ENCODE data around the gene DUSP8. TPM values are rescaled to one million over a fixed set of nuclear protein-coding genes. Genes with fewer than 3 reads are reported as not detected.

The DUSP8 gene
- total and polyA plus RNA-seq, 9 of the 15 experiments (the other 6 are each of a cell fraction or from before 2014, with no cell fraction given), result 0.14 to 2.0 (median 0.86) TPM; not detected in 2

GRCh38 chr11:1549338-1550330 lies 22.4 kb downstream of the DUSP8 start:
- no peaks in the 10 kb centered on the region for H3K9me1 ChIP-seq (ENCODE audit: control insufficient read depth, insufficient read depth, low read length)
- peaks cover 0 to 5% of the 10 kb centered on the region in 2 experiments; a peak in 1 of 5 replicates for H3K27me3 ChIP-seq (ENCODE audit: control insufficient read depth in 2 of 2, insufficient read depth in 2 of 2, low read length in 2 of 2)
- DNase-seq (ENCODE audit: extremely low read depth in 1 of 4, low spot score in 3 of 4), result peak; percentile 43 to 59 (median 51)
- no peak overlapping the region for H3K27ac ChIP-seq (ENCODE audit: extremely low read depth, low read depth, low read length)
- H3K4me1 ChIP-seq (replicated peaks in 1 of 2; ENCODE audit: control insufficient read depth in 2 of 2, insufficient read depth in 2 of 2, low read length in 2 of 2), result peaks cover 0 to 42% of the 10 kb centered on the region in 2 experiments; a peak in 3 of 5 replicates
- no TSS peak for BruUV-seq (replicated peaks)
- intact Hi-C loops (cut with micrococcal nuclease), result no loop called here
- ATAC-seq, result peak; percentile 75
- CTCF ChIA-PET (ENCODE audit: low intra/inter-chr PET ratio), result no interaction called here
- in situ Hi-C loops (cut with MboI), result no loop called here
- WGBS (ENCODE audit: insufficient coverage, low coverage, missing lambda C conversion rate), result 4% methylated on average over 8 of the region's 13 CpGs
- H3K9ac ChIP-seq (ENCODE audit: insufficient read depth in 1 of 2, low read depth in 2 of 2, low read length in 2 of 2), result no peak overlapping the region; a peak in 1 of 4 replicates
- no peak for FAIRE-seq
- H4K20me1 ChIP-seq (replicated peaks; ENCODE audit: control insufficient read depth, insufficient read depth, low read length), result peaks cover 3% of the 10 kb centered on the region; the same call in 1 of the 2 replicates
- H3K4me2 ChIP-seq (ENCODE audit: insufficient read depth, low read length), result no peak overlapping the region
- H3K4me3 ChIP-seq, result no peak overlapping the region
- no peaks in the 10 kb centered on the region for H3K9me3 ChIP-seq (replicated peaks; ENCODE audit: control insufficient read depth, insufficient read depth, low read depth, low read length)
- POLR2A ChIA-PET, result interaction anchor here (0.7 to 1.0 kb wide), 2 partner anchors 33 to 345 kb away, joined by 3 to 4 read pairs; no protein-coding TSS in a partner anchor
- no peak overlapping the region for H2AFZ ChIP-seq (ENCODE audit: low read depth, low read length)
- H3K79me2 ChIP-seq (ENCODE audit: control insufficient read depth, insufficient read depth, low read length), result no peaks in the 10 kb centered on the region
- no peaks in the 10 kb centered on the region for H3K36me3 ChIP-seq (ENCODE audit: control insufficient read depth, insufficient read depth, low read length)
- TF ChIP-seq MNT (conservative IDR thresholded peaks at IDR 0.05) (0 out of 4 replicates have a peak, but pooled peaks of 1 of the 2 experiments have one; percentile 21), RUNX1 (IDR thresholded peaks at IDR 0.05; ENCODE audit: low read depth) (no peak), BDP1 (IDR thresholded peaks at IDR 0.05; ENCODE audit: insufficient read depth, insufficient read length) (no peak), ZNF354B (CRISPR knock-in tag; IDR thresholded peaks at IDR 0.05) (no peak), SETDB1 (IDR thresholded peaks at IDR 0.05; ENCODE audit: low read length) (no peak), RAD21 (CRISPR knock-in tag; conservative IDR thresholded peaks at IDR 0.05 in 1 of 2, IDR thresholded peaks at IDR 0.05 in 1 of 2) (peak; percentile 26 to 61), MAFK (IDR thresholded peaks at IDR 0.05; ENCODE audit: low read length) (no peak), GATAD2A (IDR thresholded peaks at IDR 0.05) (no peak), DNMT1 (IDR thresholded peaks at IDR 0.05) (no peak), POLR2AphosphoS5 (IDR thresholded peaks at IDR 0.05; ENCODE audit: control insufficient read depth, insufficient read depth, low read depth, low read length) (no peak), VEZF1 (CRISPR knock-in tag; IDR thresholded peaks at IDR 0.05) (peak; percentile 63), TRIM24 (IDR thresholded peaks at IDR 0.05) (no peak)
- TF ChIP-seq, protein P1, sequence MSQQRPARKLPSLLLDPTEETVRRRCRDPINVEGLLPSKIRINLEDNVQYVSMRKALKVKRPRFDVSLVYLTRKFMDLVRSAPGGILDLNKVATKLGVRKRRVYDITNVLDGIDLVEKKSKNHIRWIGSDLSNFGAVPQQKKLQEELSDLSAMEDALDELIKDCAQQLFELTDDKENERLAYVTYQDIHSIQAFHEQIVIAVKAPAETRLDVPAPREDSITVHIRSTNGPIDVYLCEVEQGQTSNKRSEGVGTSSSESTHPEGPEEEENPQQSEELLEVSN (IDR thresholded peaks at IDR 0.05; ENCODE audit: borderline replicate concordance in 1 of 2, extremely low read depth in 1 of 2, insufficient read depth in 1 of 2, insufficient read length in 1 of 2, low read depth in 1 of 2, low read length in 1 of 2, poor library complexity in 1 of 2, severe bottlenecking in 1 of 2), result peak in 1 of 2 experiments; percentile 17
- TF ChIP-seq, protein P2, sequence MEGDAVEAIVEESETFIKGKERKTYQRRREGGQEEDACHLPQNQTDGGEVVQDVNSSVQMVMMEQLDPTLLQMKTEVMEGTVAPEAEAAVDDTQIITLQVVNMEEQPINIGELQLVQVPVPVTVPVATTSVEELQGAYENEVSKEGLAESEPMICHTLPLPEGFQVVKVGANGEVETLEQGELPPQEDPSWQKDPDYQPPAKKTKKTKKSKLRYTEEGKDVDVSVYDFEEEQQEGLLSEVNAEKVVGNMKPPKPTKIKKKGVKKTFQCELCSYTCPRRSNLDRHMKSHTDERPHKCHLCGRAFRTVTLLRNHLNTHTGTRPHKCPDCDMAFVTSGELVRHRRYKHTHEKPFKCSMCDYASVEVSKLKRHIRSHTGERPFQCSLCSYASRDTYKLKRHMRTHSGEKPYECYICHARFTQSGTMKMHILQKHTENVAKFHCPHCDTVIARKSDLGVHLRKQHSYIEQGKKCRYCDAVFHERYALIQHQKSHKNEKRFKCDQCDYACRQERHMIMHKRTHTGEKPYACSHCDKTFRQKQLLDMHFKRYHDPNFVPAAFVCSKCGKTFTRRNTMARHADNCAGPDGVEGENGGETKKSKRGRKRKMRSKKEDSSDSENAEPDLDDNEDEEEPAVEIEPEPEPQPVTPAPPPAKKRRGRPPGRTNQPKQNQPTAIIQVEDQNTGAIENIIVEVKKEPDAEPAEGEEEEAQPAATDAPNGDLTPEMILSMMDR (IDR thresholded peaks at IDR 0.05 in 2 of 3, conservative IDR thresholded peaks at IDR 0.05 in 1 of 3; ENCODE audit: insufficient read depth in 2 of 3, low read depth in 1 of 3, low read length in 3 of 3), result peak; percentile 48 to 64 (median 56)
